Right renal pelvis (tissue), 4 donors: ENCODE measurements around the gene TBCC. TPM values are rescaled to one million over a fixed set of nuclear protein-coding genes. Genes with fewer than 3 reads are reported as not detected.
"Not testable (repeated sequence)": the region's sequence is repeated elsewhere in the genome, so short reads cannot be mapped to it uniquely, and the experiment has no call there.

Experiments used
- DNase-seq, 4 donors: peaks; one replicate each; pipeline ENCODE4 v3.0.0-alpha.2; 2013; ENCODE audit warnings: low read depth in 4 of 4, low spot score in 3 of 4, missing footprints in 1 of 4
- polyA plus RNA-seq, 4 donors: library from polyadenylated mRNA; unstranded; fragments of 120-200 nt; gene quantifications; one replicate each; pipeline ENCODE4 v1.2.1, GENCODE V29; 2013; ENCODE audit not compliant: insufficient read length in 4 of 4

The TBCC gene
- polyA plus RNA-seq, 4 donors, result 23.2 to 25.3 (median 23.6) TPM

DNA sequence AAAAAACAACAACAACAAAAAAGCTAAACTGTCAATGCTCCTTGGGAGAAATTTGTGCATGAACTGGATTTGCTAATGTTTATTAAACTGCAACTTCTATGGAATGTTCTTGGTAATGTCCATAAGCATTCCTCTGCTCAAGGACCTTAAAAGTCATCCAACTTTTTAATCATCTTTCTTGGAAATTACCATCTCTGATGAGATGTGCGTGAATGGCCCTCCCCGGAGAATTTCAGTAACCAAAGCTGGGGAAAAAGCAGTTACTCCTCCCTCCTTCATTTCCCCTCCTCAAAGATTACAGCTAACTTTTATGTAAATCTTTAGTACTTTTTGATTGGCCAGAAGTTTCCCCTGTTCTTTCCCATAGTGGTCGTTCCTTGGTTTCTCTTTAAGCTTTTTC is 5.2 kb downstream of the TBCC start:
- no peak for DNase-seq

DNA sequence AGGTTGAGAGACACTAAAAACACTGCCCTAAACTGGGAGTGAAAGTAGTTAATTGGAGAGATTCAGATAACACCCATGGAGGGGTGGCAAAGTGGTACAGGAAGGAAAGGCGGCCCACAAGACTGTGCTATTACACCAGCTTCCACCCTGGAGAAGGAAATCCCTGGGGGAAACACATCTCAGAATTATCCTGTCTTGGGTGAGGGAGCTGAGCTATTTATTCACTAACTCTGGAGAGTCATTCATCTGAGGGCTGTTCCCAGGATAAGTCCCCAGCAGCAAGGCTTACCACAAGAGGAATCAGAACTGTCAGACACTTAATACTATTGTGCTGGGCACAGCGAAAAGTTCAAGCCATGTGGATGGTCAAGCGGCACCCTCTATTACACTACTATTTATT is 9.9 kb downstream of the TBCC start:
- no peak for DNase-seq

DNA sequence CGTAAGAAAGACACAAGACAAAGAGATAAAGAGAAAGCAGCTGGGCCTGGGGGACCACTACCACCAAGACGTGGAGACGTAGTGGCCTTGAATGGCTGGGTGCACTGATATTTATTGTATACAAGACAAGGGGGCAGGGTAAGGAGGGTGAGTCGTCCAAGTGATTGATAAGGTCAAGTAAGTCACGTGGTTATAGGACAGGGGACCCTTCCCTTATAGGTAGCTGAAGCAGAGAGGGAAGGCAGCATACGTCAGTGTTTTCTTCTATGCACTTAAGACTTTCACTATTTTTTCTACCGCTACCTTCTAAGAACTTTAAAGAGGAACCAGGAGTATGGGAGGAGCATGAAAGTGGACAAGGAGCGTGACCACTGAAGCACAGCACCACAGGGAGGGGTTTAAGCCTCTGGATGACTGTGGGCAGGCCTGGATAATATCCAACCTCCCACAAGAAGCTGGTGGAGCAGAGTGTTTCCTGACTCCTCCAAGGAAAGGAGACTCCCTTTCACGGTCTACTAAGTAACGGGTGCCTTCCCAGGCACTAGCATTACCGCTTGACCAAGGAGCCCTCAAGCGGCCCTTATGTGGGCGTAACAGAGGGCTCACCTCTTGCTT is 11.9 kb downstream of the TBCC start:
- DNase-seq, result not testable (repeated sequence)

DNA sequence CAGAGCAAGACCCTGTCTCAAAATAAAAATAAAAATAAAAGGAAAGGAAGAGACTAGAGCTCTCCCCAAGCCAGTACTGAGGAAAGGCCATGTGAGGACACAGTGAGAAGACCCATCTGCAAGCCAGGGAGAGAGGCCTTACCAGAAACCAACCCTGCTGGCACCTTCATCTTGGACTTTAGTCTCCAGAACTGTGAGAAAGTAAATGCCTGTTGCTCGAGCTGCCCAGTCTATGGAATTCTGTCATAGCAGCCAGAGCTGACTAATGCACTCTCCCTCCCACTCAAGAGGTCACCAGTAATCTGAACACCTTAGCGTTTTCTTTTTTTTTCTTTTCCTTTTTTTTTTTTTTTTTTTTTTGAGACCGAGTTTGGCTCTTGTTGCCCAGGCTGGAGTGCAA is 16.2 kb downstream of the TBCC start:
- no peak for DNase-seq

DNA sequence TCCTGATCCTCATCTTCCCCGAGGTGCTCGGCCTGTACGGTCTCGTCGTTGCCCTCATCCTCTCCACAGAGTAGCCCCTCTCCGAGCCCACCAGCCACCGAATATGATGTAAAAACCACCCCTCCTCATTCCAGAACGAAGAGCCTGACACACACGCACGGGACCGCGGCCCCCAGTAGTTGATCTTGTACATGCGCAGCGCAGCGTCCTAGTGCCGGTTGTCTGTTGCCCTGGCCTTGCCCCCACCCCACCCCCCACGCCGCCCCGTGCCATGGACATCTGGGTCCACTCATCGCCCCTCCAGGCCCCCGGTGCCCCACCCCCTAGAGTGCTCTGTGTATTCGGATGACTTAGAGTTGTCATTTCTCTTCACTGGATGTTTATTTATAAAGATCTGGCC is 18.3 kb downstream of the TBCC start:
- no peak for DNase-seq

DNA sequence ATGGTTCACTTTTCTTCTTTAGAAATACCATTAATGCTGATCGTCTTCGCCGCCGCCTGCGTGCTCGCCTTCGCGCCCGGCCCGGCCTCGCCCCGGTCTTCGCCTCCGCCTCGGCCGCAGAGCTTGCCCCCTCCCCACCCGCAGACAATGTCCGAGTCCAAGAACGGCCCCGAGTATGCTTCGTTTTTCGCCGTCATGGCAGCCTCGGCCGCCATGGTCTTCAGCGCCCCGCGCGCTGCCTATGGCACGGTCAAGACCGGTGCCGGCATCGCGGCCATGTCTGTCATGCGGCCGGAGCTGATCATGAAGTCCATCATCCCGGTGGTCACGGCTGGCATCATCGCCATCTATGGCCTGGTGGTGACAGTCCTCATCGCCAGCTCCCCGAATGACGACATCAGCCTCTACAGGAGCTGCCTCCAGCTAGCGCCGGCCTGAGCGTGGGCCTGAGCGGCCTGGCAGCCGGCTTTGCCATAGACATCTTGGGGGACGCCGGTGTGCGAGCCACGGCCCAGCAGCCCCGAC is 18.8 kb downstream of the TBCC start:
- DNase-seq, result peak in 1 of 4 donors; percentile 45

DNA sequence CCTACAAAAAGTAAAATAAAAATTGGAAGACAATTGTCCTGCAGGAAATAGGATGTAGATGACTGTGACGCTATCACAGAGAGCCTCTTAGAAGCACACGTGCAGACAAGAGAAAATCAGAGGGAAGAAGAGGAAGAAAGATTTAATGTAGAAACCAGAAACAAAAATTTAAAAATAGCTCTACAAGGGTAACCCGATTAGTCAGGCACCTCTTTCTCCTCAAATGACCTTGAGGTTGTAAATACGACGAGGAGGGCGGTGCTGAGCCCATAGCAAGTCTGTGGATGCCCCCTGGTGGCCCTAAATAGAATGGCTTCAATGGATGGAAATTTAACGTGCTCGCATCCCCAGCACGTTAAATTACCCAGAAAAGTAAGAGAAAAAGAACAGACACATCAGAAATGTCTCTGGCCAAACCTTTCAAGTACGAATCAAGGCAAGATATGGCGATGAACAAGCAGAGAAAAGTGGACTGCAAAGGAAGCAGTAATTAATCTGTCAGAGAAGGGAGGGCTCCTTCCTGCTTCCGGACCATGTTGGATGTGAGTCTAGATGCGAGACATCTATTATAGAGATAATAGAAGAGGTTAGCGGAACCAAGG is 19.3 kb downstream of the TBCC start:
- peak in 2 of 4 donors; percentile 77 to 84 for DNase-seq

DNA sequence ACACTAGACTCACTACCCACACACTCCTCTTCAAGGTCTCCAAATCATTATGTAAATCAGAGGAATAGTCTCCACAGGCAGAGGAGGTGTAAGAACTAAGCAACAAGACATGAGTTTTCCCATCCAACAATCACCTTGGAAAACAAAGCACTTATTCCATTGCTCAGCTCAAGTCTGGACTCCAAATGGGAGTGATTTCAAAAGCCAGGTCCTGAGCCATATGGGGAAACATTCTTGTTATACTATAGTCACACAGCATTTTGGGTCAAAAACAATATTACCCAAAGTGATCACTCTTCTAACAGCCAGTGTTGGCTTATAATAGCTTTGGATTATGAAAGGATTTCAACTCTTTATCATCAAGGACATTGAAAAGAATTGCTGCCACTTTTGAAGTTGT is 19.9 kb downstream of the TBCC start:
- DNase-seq, result no peak

DNA sequence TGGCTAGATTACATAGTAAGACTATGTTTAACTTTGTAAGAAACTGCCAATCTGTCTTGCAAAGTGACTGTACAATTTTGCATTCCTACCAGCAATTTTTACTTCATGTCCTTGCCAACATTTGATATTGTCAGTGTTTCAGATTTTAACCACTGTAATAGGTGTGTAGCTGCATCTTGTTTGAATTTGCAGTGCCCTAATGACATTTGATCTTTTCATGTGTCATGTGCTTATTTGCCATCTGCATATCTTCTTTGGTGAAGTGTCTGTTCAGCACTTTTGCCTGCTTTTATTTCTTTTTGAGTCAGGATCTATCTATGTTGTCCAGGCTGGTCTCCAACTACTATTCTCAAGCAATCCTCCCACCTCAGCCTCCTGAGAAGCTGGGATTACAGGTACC is 21.1 kb downstream of the TBCC start:
- DNase-seq, result no peak

DNA sequence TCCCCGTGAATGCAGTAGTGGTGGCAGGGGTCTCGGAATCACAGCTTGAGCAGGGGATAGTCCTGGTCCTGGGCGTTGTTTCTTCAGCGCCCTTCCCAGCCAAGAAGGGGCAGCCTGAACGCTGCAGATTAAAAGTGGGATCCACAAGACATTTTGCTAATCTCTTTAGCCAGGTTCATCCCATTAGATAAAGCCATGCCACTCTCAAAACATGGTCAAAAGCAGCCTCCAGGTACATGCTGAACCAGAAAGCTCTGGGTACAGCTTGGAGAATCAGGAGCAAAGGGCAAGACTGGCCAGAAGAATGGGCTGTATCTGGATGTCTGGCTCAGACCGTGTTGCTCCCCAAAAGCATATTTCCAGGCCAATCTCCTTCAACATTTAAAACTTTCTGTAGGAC is 23.4 kb downstream of the TBCC start, which contains the start of gene PRPH2:
Gene PRPH2, minus strand, starts transcription at position 101 of the 400 bp plus-strand sequence. CDS start 263 bp downstream, outside the sequence.
- DNase-seq, result no peak

DNA sequence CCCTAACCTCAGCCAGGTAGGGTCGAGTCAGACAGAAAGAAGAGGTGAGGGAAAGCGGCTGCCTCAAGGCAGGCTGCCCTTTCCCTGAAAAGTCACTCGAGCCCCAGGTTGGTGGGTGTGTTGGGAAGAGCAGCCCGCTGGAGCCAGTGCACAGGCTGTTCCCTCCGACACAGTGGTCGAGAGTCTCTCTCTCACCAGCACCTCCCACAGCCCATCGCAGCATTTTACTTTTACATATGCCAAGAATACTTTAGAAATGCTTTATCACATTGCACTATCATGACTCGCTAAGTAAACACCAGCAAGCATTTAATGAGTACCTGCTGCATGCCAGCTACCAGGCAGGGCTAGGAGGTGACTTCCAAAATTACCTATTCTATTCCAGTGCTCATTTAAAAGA is 25.2 kb downstream of the TBCC start:
- no peak for DNase-seq

DNA sequence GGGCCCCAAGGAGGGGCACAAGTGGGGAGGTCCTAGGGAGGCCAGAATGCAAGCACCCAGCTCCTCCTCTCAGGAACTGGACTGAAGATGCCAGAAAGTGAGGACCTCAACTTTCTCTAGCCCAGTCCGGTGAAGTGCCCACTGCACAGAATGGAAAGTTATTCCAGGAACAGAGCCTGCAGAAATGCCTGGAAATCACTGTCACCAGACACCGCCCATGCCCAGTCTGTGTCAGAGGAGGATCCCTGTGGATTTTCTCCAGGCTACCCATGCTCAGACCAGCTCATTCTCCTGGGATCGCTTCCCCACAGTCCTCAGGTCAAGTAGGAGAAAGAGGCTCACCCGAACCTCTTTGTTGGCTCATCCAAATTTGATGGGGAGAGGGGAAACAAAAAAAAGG is 30.0 kb downstream of the TBCC start:
- DNase-seq, result no peak

DNA sequence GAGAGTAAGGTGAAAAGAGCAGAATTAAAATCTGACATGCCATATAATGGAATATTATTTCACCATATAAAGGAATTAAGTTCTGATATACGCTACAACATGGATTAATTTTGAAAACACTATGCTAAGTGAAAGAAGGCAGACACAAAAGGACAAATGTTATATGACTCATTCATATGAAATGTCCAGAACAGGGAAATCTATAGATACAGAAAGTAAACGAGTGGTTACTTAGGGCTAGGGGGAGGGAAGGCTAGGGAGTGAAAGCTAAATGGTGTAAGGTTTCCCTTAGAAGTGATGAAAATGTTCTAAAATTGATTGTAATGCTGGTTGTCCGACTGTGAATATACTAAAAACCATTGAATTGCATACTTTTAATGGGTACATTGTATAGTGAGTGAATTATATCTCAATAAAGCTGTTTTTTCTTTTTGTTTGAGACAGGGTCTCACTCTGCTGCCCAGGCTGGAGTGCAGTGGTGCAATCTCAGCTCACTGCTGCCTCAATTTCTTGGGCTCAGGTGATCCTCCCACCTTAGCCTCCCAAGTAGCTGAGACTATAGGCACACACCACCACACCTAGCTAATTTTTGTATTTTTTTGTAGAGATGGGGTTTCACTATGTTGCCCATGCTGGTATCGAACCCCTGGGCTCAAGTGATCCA is 31.7 kb downstream of the TBCC start:
- no peak for DNase-seq

DNA sequence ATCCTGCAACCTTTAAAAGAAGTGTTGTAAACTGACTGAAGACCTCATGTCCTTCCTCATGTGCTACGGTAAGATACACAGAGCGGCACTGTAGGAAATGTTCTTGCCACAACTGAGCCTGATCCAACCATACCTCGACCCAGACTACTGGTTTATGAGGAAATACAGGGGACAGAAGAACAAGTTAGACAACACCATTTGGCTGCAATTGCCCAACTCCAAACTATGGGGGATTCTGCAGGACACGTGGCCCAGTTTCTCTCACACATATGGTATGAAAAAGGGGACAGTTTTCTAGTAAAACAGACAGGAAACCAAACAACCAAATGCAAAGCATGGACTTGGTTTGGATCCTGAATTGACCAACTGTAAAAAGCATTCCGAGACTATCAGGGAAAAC is 34.0 kb downstream of the TBCC start:
- no peak for DNase-seq

DNA sequence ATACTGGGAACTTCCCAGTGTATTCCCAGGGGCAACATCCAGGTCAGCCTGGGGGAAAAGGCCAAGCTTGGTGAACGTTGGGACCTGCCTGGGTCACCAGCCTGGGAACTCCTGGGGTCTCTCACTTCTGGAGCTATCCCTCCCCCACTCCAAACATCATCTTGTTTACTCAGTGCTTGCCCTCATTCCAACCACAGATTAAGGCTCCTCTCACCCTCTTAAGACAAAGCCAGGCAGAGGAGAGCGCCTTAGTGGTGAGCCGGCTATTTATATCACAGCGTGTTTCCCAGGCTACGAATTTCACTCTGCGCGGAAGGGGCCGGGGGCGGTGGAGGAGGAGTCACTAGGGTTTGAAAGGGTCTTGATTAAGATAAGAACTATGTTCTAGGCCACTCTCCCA is 35.6 kb downstream of the TBCC start:
- DNase-seq, result no peak

DNA sequence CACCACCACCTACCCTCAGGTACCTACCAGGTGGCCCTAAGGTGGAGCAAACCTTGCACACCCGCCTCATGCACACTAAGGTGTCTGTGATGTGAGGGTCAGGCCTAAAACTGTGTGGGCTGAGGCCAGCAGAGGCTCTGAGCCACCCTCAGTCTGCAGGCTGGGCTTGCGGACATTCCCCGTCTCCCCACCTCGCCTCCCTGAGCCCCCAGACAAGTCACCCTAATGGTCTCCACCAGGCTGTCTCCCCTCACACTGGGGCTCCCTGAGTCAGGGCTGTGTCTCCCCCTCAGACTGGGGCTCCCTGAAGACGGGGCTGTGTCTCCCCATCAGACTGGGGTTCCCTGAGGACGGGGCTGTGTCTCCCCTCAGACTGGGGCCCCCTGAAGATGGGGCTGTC is 36.0 kb downstream of the TBCC start:
- no peak for DNase-seq

DNA sequence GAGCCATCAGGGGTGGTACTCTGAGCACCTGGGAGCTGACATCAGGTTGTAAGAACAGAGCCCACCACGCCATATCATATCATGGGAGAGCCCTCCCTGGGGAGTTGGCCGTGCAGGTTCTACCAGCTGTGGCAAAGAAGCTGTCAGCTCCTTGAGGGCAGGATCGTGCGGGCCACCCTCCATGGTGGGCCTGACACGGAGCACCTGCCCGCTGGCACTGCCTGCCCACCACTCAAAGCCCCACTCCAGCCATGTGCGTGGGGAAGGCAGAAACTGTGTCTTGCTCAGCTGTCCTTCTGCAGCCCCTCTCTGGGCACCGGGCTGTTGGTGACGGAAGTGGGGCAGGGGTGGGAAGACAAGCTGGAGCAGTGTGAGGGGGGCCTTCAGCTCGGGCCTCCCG is 37.8 kb downstream of the TBCC start:
- DNase-seq, result no peak

DNA sequence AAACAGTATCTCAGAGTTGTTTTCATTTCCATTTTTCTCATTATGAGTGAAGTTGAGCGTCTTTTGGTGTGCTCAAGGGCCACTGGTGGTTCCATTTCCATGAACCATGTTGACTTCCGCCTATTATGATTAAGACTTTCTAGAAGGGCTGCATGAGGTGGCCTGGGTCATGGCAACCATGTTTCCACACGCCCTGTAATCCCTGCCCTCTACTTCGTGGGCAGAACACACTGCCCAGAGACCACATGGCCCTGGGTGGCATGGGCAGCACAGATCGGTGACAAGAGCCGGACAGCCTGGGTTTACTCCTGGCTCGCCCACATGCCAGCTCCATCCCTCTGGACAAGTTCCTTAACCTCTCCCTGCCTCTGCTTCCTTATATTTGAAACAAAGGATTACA is 38.3 kb downstream of the TBCC start:
- no peak for DNase-seq

DNA sequence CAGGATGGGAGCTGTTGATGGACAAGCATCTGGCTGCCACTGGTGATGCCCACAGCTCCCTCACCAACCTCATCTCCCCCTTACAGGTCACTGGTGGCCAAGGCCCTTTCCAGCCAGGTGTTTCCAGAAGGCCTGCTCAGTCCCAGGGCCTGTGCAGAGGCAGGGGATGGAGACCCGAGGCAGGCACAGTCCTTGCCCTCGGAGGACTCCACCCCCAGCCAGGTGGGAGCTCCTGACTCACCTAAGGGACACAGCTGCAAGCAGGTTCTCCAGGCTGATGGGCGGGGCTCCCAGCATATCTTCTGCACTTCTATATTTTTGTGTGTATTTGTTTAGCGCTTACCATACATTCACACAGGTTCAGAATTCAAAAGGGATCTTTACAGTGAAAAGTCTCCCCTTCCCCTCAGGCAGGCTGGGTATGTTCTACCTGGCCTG is 40.9 kb downstream of the TBCC start:
- no peak for DNase-seq

DNA sequence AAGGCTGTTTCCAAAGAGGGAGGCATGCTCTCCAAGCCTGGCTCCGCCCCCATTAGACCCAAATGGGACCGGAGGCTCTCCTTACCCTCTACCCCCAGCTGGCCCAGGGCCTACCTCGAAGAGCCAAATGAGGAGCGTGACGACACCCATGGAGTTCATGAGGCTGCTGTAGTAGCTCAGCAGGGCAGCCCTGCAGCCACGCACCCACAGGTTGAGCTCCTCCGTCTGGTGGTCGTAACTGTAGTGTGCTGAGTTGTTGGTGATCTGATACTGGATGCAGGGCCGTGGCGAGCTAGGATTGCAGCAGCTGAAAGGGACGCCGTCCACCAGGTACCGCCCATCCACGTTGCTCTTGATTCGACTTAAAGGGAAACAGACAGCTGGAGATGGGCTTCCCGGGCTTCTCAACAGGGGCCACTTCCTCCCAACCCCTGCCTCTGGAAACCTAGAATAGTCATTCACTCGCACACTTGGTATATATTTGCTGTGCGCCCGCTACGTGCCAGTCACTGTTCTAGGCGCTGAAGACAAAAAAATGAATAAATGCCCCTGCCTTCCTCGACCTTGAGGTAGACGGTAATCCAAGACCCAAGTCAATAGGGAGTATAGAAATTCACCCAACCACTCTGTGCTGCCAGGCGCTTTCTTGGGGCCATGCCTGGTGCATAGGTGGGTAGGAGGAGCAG is 41.5 kb downstream of the TBCC start:
- peak in 2 of 4 donors; percentile 25 to 58 for DNase-seq

DNA sequence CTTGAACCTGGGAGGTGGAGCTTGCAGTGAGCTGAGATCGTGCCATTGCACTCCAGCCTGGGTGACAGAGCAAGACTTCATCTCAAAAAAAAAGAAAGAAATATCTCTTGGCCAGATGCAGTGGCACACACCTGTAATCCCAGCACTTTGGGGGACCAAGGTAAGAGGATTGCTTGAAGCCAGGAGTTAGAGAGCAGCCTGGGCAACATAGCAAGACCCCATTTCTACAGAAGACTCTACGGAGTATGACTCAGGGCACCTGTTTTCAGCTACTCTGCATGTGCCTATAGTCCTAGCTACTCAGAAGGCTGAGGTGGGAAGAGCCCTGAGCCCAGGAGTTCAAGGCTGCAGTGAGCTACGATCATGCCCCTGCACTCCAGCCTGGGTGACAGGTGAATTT is 43.1 kb downstream of the TBCC start:
- DNase-seq, result not testable (repeated sequence)
